GM11168 (cell line): ENCODE data around the gene MSH5.

Experiments used
- in situ Hi-C: fragments of 300-500 bp; cut with MboI; formaldehyde crosslinking; loops from one replicate; pipeline ENCODE4 v1.12.0; 2022; ENCODE audit warnings: low sequenced_read_pairs; ENCODE audit not compliant: unreplicated experiment

MSH5 gene

DNA sequence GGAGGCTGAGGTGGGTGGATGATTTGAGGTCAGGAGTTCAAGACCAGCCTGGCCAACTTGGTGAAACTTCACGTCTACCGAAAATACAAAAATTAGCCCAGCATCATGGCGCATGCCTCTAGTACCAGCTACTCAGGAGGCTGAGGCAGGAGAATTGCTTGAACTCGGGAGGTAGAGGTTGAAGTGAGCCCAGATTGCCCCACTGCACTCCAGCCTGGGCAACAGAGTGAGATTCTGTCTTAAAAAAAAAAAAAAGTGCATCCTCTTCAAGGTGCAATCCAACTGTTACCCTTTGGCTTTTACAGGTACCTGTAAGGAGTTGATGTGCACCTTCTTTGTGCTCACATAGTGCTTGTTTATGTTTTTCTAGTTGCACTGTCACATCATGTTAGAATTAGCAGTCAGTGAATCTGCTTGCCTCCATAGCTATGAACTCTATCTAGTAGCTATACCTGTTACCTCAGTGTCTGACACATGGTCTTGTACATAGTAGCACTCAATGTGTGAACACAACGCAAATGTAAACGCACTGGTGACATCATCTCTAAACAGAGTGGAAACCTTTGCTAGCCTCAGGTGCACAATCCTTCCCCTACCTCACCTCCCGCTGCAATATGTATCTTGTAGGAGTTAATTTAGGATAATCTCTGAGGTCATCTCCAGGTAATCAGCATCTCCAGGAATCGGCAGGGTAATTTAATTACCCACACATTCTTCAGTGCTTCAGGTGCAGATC is 9.7 kb downstream of the MSH5 start:
- in situ Hi-C loops: no loop called here

DNA sequence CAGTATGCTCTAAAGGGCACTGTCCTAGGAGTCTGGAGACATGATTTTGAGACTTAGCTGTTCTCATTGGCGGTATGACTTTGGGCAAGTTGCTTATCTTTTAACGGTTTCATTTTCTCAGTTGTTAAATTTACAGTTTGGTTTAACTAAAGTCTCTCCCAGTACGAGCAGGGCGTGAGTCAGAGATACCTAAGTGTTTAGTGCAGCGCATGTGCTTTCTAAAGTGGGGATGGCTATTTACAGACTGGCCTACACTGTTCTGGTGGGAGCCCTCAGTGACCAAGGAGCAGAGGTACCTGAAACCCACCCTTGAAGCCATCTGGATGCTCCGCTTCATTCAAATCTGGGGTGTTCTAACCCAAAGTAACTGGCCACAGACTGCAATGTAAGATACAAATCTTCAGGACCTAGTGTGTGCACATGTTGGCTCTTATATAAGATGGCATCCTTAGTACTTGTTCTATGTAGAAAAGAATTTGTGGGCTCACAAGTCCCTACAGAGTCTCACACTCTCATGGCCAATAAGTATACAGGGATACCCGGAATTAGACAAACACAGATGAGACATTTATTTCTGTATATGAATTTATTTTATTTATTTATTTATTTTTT is 10.7 kb downstream of the MSH5 start:
- in situ Hi-C loops: no loop called here

DNA sequence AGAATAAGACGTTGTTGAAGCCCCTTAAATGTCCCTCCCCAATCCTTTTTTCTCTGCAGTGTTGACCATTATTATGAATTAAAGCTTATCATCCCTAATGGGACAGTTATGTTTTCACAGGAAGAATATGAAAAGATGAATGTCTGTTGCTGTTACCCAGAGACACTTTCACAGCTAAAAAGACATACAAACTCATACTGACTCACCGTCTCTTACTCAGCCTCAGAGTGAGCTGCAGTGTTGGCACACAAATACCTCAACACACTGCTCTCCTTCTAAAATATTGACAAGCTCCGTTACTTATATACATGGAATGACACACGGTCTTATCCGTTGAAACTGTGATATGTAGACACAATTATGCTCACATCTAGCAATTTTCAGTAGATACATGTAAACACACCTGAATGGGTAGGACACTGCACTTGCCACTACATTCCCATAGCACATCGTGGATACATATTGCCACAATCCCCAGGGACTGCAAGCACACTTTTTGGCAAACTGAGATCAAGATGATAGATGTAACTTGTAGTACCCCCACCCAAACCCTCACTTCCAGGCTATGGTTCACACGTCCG is 13.0 kb downstream of the MSH5 start:
- in situ Hi-C loops: no loop called here

DNA sequence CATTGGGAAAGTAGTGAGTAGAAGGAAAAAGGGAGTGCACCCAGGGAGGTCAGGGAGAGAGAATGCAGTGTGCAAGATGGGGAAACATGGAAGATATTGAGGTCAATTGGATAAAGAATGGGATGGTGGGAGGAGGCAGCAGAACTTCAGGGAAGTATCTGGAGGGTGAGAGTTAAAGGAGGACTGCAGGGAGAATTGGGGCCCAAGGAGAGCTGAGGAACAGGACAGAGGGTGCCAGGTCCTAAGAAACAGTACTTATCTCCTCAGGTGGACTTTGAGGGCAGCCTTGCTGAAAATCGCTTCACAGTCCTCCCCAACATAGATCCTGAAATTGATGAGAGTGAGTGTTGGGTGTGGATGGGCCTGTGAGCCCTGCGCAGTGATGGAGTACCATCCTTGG is 18.5 kb downstream of the MSH5 start:
- in situ Hi-C loops: no loop called here

DNA sequence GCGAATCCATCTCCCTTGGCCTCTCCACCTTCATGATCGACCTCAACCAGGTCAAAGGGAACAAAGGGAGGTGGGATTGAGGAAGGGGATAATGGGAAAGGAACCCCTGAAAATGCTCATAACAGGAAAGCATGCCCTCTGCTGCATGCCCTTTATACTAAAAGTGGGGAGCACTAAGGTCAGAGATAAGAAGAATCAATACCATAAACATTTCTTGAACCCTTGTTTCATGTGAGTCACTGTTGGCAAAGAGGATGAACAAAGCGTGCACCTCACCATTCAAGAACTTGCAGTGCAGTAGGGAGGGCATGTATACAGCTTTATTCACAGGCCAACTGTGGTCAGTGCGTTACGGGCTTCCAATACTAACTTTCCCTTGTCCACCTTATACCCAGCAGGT is 21.0 kb downstream of the MSH5 start:
- in situ Hi-C loops: loop anchor here (10.0 kb wide), 1 partner anchor 76 kb away; the partner anchor contains the start of gene LY6G5C

DNA sequence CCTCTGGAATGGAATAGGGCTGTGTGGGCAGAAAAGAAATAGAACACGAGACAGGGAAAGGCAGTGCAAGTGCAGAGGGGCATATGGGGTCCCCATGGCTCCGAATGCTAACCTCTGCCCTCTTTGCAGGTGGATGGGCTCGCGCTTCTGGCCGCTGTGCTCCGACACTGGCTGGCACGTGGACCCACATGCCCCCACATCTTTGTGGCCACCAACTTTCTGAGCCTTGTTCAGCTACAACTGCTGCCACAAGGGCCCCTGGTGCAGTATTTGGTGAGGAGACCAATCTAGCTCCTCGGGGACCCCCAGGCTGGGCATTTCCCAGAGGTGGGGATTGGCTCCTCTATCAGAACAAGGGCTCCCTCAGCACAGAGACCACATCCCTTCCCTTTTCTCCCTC is 21.5 kb downstream of the MSH5 start:
- in situ Hi-C loops: loop anchor here (10.0 kb wide), 1 partner anchor 77 kb away; the partner anchor contains the start of gene LY6G5C

DNA sequence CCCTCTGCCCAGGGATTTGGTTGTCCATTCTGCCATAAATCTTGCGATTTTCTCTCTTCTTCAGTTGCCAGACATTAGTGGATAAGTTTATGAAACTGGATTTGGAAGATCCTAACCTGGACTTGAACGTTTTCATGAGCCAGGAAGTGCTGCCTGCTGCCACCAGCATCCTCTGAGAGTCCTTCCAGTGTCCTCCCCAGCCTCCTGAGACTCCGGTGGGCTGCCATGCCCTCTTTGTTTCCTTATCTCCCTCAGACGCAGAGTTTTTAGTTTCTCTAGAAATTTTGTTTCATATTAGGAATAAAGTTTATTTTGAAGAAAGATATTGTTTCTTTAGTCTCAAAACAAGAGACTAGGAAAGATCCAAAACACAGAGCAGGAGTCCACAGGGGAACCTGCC is 22.6 kb downstream of the MSH5 start, which contains the start of gene SAPCD1:
Gene SAPCD1 (plus strand): TSS at position 301 of the 400 bp plus-strand sequence. CDS start 399 bp downstream, outside the sequence.
- in situ Hi-C loops: loop anchor here (10.0 kb wide), 1 partner anchor 78 kb away; the partner anchor contains the start of gene LY6G5C

DNA sequence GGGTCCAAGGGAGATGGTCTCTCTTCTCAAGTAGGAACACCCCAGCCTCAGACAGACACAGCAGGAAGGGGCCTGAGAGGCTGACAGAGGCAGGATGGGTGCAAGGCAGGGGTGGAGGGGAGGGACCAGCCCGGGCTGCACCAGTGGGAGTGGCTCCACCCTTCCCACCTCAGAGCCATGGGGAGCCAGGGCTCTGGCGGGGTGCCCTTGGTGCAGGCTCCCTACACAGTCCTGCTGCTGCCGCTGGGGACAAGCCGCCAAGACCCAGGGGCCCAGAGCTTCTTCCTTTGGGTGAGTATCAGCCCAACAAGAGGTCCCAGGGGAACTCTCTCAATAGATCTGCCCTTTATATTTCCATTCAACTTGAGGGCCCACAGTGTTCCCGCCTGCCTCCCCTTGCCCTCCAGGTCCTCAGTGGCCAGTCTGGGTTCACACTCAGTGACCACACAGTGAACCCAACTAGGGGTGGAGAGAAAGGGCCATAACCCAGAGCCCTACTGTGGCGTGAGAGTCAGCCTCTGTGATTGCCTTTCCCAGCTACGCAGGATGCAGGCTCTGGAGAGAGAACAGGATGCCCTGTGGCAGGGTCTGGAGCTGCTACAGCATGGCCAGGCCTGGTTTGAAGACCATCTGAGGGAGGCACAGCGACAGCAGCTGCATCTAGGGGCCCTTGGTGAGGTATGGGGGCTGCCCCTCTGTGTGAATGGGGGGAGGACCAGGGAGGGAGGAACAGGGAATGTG is 23.2 kb downstream of the MSH5 start:
- in situ Hi-C loops: loop anchor here (10.0 kb wide), 1 partner anchor 78 kb away; the partner anchor contains the start of gene LY6G5C

DNA sequence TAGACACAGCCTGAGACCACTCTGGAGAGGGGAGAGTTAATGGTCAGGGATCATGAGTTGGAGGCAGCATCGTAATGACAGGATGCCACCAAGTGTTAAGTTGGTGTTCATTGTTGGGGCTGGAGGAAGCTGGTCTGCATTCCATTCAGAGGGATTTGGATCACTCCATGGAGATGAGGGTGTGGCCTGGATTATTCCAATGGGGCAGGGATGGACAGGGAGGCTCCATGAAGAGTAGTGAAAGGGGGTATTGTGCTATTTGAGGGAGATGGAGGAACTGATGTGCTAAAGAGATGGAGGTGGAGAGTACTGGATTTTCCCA is 23.8 kb downstream of the MSH5 start:
- in situ Hi-C loops: loop anchor here (10.0 kb wide), 1 partner anchor 79 kb away; the partner anchor contains the start of gene LY6G5C

DNA sequence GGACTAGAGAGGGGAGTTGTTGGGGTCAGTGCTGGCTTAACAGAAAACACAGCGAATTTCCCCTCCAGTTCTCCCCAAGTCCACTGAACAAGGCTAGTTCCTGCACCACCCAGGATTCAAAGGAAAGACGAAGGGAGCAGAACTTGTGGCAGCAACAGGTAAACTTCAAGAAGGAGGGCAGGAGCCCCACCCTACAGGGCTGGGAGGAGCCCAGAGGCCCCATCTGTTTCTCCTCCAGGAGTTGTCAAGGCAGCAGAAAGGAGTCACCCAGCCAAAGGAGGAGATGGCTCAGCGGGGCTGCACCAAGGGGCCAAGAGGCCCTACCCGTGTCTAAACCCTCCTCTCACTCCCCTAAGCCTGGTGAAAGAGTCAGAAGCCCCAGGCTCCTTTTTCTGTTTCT is 24.4 kb downstream of the MSH5 start:
- in situ Hi-C loops: loop anchor here (10.0 kb wide), 1 partner anchor 79 kb away; the partner anchor contains the start of gene LY6G5C

DNA sequence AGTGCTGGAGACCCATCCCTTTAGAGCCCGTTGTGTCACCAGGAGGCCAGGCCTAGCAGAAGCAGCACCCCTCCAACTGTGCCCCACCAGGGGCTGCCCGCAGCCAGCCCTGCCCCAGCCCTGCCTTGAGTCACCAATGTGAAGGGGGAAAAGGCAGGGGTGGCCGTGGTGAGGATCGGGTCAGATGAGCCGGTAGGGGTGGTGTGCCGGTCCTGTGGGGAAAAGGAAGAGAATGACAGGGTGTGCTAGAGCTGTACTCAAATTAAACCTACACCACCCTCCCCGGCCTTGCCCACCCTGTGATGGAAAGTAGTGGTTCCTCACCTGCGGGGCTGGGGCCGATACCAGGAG is 25.7 kb downstream of the MSH5 start:
- in situ Hi-C loops: loop anchor here (10.0 kb wide), 1 partner anchor 81 kb away; the partner anchor contains the start of gene LY6G5C

DNA sequence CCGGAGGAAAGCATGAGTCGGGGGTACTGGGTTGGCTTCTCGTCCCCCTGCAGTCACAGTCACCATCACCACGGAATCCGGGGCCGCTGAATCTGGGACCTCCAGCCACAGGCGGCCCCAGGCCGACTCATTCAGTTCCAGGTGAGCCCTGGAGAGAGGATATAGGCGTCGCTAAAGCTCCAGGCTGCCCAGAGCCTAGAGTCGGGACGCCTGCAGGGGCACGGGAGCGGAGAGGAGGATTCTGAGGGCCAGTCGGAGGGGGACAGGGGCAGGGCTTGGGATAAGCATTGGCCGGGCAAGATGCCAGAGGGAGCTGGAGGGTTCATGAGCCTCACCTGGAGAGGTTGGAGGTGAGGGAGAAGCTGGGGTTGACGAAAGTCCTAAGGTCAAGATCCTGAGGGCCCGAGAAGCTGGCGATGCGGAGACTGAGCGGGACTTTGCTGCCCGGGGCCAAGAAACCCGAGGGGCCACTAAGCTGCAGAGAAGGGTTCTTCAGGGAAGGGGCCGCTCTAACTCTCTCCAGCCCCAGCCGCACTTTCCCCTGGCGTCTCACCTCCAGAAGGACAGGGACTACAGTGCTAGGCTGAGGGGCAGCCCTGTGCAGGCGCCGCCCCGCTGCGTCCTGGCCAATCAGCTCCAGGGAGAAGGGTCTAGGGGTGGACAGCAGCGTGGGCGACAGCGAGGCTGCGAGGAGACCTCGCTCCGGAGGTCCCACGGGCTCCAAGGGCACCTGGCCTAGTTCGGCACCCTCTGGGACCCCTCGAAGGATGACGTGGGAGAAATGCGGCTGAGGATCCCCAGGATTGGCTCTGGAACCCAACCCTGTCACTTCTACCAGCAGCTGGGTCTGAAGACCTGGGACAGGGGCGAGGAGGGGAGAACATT is 26.3 kb downstream of the MSH5 start:
- in situ Hi-C loops: loop anchor here (10.0 kb wide), 1 partner anchor 81 kb away; the partner anchor contains the start of gene LY6G5C

DNA sequence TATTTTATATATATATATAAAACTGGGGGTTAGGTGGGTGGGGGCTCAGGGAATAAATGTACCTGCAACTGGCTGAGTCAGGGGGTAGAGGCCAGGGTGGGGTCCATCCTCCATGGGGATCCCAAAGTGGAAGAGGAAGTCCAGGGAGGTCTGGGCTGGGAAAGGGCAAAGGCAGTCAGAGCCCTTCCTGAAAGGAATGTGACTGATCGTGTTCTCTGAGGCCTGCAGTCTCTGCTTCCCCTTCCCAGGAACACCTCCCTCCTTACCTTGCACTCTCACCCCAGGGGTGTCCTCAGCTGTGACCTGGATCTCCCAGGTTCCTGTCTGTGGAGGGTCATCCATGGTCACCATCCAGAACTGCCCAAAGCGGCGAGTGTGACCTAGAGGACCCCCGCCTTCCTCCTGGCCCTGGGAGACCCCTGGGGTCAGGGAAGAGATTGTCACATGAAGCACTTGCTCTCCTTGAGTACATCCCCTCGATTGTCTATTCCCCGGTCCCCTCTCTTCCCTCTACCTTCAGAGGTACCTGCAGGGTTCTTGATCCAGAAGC is 27.4 kb downstream of the MSH5 start:
- in situ Hi-C loops: loop anchor here (10.0 kb wide), 1 partner anchor 82 kb away; the partner anchor contains the start of gene LY6G5C

DNA sequence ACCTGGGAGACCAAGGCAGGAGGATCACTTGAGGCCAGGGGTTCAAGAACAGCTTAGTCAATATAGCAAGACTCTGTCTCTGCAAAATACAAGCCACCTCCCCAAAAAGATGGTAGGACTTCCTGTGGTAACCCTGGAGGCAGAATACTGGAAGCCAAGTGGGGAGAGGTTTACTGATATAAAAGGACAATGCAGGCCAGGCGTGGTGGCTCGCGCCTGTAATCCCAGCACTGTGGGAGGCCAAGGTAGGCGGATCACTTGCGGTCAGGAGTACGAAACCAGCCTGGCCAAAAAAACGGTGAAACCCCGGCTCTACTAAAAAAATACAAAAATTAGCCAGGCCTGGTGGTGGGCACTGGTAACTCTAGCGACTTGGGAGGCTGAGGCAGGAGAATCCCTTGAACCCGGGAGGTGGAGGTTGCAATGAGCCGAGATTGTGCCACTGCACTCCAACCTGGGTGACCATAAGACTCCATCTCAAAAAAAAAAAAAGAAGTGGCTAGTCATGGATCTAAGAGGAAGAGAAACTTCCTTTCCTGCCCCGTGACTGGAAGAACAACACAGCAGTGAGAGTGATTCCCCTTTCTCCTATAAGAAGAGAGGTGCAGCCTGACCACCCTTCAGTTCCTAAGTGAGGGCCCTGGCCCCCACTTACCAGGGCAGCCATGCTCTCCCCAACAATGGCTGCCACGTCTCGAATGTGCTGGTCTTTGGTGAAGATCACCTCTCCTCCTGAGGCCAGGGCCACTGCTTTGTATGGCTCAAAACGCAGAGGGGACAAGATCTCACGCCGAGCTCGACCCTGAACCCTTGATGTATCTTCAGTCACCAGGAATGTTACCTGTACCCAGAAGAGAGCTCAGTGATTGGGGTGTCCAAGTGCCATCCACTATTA is 28.8 kb downstream of the MSH5 start:
- in situ Hi-C loops: loop anchor here (10.0 kb wide), 1 partner anchor 84 kb away; the partner anchor contains the start of gene LY6G5C

DNA sequence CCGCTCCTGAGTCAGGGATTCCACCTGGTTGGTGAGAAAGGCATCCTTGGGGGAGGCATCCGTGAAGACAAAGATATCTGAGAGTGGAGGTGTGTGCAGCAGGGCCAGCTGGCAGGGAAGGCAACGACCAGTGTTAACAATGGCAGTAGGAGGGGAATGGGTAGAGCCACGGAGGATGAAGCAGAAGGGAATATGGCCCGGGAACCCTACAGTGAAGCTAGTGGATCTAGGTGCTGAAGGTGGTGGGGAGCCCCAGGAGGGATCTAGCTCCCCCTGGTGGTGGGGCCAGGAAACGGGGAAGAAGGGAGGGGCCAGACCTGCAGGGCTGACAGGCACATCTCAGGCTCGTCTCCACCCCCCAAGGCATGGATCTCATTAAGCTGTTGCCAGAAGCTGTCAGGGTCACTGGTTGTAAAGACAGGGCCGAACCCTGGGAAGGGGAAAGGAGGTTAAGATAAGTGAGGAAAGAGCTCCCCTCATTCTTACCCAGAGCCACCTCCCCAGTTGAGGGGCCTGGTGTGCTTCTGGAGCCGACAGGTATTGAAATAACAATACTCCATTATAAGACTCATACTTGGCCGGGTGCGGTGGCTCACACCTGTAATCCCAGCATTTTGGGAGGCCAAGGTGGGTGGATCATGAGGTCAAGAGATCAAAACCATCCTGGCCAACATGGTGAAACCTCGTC is 30.0 kb downstream of the MSH5 start:
- in situ Hi-C loops: loop anchor here (10.0 kb wide), 1 partner anchor 85 kb away; the partner anchor contains the start of gene LY6G5C

DNA sequence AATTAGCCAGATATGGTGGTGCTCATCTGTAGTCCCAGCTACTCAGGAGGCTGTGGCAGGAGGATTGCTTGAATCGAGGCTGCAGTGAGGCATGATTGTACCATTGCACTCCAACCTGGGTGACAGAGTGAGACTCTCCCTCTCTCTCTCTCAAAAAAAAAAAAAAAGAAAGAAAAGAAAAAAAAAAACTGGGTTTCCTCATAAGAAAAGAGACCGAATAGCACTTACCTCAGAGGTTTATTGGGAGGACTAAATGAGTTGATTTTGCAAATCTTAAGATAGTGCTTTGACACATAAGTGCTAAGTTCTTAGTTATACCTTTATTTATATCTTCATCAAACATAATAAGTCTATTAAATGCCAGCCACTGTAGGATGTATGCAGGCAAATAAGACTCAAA is 31.1 kb downstream of the MSH5 start:
- in situ Hi-C loops: no loop called here

DNA sequence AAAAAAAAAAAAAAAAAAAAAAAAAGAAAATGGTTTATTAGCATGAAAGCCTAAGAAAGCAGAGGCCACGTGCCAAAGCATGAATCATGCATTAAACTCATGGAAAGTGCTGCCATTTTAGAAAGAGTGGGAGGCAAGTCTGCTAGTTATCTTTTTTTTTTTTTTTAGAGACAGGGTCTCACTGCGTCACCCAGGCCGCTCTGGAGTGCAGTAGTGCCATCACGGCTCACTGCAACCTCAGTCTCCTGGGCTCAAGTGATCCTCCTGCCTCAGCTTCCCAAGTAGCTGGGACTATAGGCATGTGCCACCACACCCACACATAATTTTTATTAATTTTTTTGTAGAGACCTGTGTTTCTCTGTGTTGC is 32.2 kb downstream of the MSH5 start:
- in situ Hi-C loops: no loop called here

DNA sequence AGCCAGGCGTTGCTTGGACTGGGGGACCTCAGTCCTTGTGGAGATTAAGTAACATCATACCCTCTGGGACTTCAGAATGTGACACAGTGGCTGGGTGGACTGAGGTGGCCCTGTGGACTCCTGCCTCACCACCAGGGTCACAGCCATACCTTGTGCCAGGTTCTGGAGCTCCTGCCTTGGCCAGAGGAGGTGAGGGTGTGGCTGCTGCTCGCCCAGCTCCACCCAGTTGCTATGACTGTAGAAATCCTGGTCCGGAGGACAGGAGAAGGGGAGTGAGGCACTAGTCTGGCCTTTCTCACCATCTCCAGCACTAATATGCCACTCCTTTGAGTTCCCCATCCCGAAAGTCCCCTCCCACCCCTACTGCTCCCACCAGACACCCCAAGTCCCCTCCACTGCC is 35.4 kb downstream of the MSH5 start:
- in situ Hi-C loops: no loop called here
